Upper lobe of right lung (tissue), 1 donor: ENCODE measurements around the gene ANKS3. TPM values are rescaled to one million over a fixed set of nuclear protein-coding genes. Genes with fewer than 3 reads are reported as not detected.

Experiments
- ATAC-seq: fragments of 200-7000 bp; cut with Tn5 transposase; one replicate; pipeline ENCODE4 v1.9.1; 2020; ENCODE audit warnings: mild to moderate bottlenecking, moderate library complexity
- DNase-seq: peaks from one replicate; pipeline ENCODE4 v3.0.0-alpha.2; 2020
- H3K27ac ChIP-seq: fragments of 200-600 bp; one replicate; pipeline ENCODE4 v1.8.0; 2022
- H3K27me3 ChIP-seq: fragments of 200-600 bp; one replicate; pipeline ENCODE4 v1.8.0; 2022; ENCODE audit warnings: mild to moderate bottlenecking
- H3K36me3 ChIP-seq: fragments of 200-600 bp; one replicate; pipeline ENCODE4 v1.8.0; 2022
- H3K4me1 ChIP-seq: fragments of 200-600 bp; one replicate; pipeline ENCODE4 v1.8.0; 2022
- H3K4me3 ChIP-seq: fragments of 200-600 bp; one replicate; pipeline ENCODE4 v1.8.0; 2022; ENCODE audit warnings: mild to moderate bottlenecking
- H3K9me3 ChIP-seq: fragments of 200-600 bp; one replicate; pipeline ENCODE4 v1.8.0; 2022
- intact Hi-C: fragments of 100-400 bp; cut with DNase I; formaldehyde crosslinking; loops from one replicate; pipeline ENCODE4 v1.11.0; 2022
- total RNA-seq: library from RNA; stranded (reverse); fragmentation: NEBNext Ultra II Directional; extraction: Animal tissue kit (Norgen Biotek cat#: 25700); gene quantifications from one replicate; pipeline ENCODE4 v1.2.1, GENCODE V29; 2021
- TF ChIP-seq, protein P1 (sequence below): fragments of 200-600 bp; IDR thresholded peaks from one replicate; pipeline ENCODE4 v1.8.0; 2022; ENCODE audit warnings: antibody characterized with exemption
- donor health status: DM: no; HTN: yes; CAD: no; lungs with severe emphysema.

The ANKS3 gene
- total RNA-seq, 1 donor from 2014 or later = 20.6 TPM

DNA sequence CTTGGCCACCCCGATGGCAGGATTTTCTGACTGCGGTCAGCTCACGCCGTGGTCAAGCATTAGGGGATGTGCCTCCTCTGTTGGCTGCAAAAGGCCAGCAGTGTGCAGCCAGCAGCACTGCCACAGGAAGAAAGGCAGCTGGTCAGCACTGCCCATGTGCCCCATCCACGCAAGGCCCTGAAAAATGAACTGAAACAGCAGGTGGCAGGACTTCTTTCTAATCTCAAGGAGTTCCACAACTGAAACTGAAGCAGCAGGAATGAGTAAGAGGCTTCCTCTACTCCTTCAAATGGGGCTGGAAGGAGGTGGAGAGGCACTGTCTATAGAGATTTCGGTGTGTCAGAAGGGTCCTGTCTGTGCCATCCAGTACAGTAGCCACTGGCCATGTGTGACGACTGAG, 29.7 kb upstream of the ANKS3 start:
- Histone ChIP-seq H3K4me1 (peaks cover 23% of the 10 kb centered on the region), H3K9me3 (no peaks in the 10 kb centered on the region), H3K4me3 (no peak overlapping the region), H3K36me3 (peaks cover 48% of the 10 kb centered on the region), H3K27me3 (no peaks in the 10 kb centered on the region), H3K27ac (no peak overlapping the region)
- ATAC-seq (no peak), DNase-seq (no peak)
- TF ChIP-seq, protein P1, sequence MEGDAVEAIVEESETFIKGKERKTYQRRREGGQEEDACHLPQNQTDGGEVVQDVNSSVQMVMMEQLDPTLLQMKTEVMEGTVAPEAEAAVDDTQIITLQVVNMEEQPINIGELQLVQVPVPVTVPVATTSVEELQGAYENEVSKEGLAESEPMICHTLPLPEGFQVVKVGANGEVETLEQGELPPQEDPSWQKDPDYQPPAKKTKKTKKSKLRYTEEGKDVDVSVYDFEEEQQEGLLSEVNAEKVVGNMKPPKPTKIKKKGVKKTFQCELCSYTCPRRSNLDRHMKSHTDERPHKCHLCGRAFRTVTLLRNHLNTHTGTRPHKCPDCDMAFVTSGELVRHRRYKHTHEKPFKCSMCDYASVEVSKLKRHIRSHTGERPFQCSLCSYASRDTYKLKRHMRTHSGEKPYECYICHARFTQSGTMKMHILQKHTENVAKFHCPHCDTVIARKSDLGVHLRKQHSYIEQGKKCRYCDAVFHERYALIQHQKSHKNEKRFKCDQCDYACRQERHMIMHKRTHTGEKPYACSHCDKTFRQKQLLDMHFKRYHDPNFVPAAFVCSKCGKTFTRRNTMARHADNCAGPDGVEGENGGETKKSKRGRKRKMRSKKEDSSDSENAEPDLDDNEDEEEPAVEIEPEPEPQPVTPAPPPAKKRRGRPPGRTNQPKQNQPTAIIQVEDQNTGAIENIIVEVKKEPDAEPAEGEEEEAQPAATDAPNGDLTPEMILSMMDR = no peak
- intact Hi-C loops = no loop called here

DNA sequence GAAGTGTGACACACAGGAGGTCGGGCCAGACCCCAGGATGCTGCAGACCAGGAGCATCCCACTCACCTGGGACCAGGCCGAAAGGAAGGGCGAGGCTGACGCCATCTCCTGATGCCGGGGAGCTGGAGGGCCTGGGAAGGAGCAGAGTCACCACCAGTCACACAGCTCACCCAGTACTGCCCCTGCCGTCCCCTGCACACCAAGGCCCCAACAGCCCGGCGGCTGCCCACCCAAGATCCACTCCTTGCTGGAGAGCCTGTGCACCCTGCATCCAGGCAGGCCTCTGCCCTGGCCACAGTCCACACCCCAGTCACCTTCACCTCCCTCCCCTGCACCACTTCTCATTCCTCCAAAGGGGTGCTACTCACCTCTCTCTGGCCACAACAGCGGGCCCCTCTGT, 28.1 kb upstream of the ANKS3 start:
- ATAC-seq (no peak), DNase-seq (no peak)
- TF ChIP-seq, protein P1 = no peak
- Histone ChIP-seq H3K4me1 (peaks cover 13% of the 10 kb centered on the region), H3K4me3 (no peak overlapping the region), H3K9me3 (no peaks in the 10 kb centered on the region), H3K27ac (no peak overlapping the region), H3K36me3 (peaks cover 59% of the 10 kb centered on the region), H3K27me3 (no peaks in the 10 kb centered on the region)
- intact Hi-C loops = no loop called here

DNA sequence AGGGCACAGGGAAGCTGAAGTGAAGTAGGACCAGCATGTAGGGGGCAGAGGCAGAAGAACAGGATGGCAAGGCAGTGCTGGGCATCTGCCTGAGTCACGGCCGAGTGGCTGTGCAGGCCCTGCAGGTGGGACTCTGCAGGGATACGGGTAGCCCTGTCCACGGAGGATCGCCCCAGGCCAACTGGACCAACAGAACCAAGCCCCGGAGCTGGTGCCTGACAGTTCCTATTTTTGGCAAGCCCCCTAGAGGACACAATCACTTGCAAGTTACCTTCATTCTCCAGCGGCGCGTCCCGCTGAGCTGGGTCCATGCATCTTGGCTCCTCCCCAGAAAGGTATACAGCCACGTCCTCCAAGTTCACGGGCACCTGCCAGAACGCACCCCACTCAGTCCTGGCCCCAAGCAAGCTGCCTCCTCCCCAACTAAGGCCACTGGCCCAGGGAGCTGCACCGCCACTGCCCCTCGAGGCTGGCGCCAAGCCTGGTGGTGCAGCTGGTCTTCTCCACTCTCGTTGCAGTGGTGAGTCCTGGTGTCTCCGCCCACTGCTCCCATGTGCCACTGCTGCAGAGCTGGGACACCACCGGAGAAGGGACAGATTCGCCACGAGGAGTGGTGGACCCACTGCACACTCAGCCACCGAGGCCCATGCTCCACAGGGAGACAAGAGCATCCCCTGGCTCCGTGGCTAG, 26.3 kb upstream of the ANKS3 start:
- intact Hi-C loops = no loop called here
- TF ChIP-seq, protein P1 = no peak
- ATAC-seq (no peak), DNase-seq (no peak)
- no peaks in the 10 kb centered on the region for H3K9me3 ChIP-seq
- H3K36me3 ChIP-seq = peaks cover 75% of the 10 kb centered on the region
- no peak overlapping the region for H3K4me3 ChIP-seq
- H3K27ac ChIP-seq = no peak overlapping the region
- peaks cover 1% of the 10 kb centered on the region for H3K4me1 ChIP-seq
- no peaks in the 10 kb centered on the region for H3K27me3 ChIP-seq

DNA sequence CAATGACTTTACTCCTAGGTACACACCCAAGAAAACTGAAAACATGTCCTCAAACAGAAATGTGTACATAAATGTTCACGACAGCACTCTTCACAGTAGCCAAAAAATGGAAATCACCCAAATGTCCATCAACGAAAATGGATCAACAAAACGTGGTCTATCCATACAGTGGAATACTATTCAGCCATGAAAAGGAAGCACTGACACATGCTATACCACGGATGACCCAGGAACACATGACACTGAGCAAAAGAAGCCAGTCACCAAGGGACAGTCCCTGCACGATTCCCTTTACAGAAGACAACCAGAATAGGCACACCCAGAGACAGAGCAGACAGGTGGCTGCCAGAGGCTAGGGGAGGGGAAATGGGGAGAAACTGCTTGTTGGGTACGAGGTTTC, 21.6 kb upstream of the ANKS3 start:
- TF ChIP-seq, protein P1 = no peak
- ATAC-seq (no peak), DNase-seq (no peak)
- Histone ChIP-seq H3K4me3 (no peak overlapping the region), H3K27ac (no peak overlapping the region), H3K27me3 (no peaks in the 10 kb centered on the region), H3K9me3 (no peaks in the 10 kb centered on the region), H3K36me3 (peaks cover 85% of the 10 kb centered on the region), H3K4me1 (no peaks in the 10 kb centered on the region)
- intact Hi-C loops = no loop called here

DNA sequence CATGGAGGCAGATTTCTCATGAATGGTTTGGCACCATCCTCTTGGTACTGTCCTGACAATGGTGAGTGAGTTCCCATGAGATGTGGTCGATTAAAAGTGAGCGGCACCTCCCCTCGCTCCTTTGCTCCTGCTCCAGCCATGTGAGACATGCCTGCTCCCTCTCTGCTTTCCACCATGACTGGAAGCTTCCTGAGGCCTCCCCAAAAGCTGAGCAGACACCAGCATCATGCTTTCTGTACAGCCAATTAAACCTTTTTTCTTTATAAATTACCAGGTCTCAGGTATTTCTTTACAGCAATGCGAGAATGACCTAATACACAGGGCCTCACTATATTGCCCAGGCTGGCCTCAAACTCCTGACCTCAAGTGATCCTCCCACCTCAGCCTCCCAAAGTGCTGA, 20.8 kb upstream of the ANKS3 start:
- Histone ChIP-seq H3K36me3 (peaks cover 85% of the 10 kb centered on the region), H3K27me3 (no peaks in the 10 kb centered on the region), H3K27ac (no peak overlapping the region), H3K4me3 (no peak overlapping the region), H3K4me1 (no peaks in the 10 kb centered on the region), H3K9me3 (no peaks in the 10 kb centered on the region)
- TF ChIP-seq, protein P1 = no peak
- DNase-seq = no peak
- no peak for ATAC-seq
- intact Hi-C loops = no loop called here

DNA sequence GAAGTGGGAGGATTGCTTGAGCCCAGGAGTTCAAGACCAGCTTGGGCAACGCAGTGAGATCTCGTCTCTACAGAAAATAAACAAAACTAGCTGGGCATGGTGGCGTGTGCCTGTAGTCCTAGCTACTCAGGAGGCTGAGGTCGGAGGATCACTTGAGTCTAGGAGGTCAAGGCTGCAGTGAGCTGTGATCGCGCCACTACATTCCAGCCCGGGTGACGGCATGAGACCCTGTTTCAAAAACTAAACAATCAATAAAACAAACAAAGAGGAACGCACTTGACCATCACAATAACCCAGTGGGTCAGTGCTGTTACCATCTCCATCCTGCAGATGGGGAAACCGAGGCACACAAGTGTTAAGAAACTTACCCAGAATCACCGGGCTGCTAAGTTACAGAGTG, 19.2 kb upstream of the ANKS3 start:
- intact Hi-C loops = no loop called here
- peaks cover 69% of the 10 kb centered on the region for H3K36me3 ChIP-seq
- no peak for DNase-seq

More for the DNA sequence above, 19.2 kb upstream of the ANKS3 start:
- ATAC-seq = no peak
- TF ChIP-seq, protein P1 = no peak
- no peak overlapping the region for H3K4me3 ChIP-seq
- no peaks in the 10 kb centered on the region for H3K4me1 ChIP-seq
- H3K9me3 ChIP-seq = no peaks in the 10 kb centered on the region
- H3K27ac ChIP-seq = no peak overlapping the region
- H3K27me3 ChIP-seq = no peaks in the 10 kb centered on the region
